ENCODE data around the gene CPA5. TPM values are rescaled to one million over a fixed set of nuclear protein-coding genes. Genes with fewer than 3 reads are reported as not detected.

The CPA5 gene
- total RNA-seq, 1 experiment from 2014 or later: not detected

GRCh38 chr7:130356876-130357611 is 12.4 kb downstream of the CPA5 start:
- peak; percentile 82 for DNase-seq (ENCODE audit: low read depth)

DNA sequence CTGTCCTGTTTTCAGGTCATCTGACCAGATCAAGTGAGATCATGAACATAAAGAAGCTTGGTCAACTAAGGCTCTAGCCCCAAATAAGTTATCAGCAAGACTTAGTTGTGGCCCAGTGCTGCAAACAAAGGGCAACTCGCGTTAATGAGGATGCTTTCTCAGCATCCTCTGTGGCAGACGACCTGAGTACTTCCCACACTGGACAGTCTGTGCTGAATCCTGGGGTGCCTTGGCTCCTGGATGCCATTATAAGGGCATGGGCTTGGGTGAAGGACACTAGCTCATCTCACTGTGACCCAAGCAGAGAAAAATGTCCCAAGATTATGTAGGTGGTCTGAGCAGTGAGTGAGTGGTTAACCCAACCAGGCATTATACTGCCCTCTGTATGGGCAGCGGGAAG is 13.9 kb downstream of the CPA5 start:
- no peak for DNase-seq (ENCODE audit: low read depth)

GRCh38 chr7:130359276-130359857 is 14.8 kb downstream of the CPA5 start:
- no peak for DNase-seq (ENCODE audit: low read depth)

GRCh38 chr7:130360518-130360917 is 15.9 kb downstream of the CPA5 start:
- DNase-seq (ENCODE audit: low read depth): no peak

GRCh38 chr7:130361681-130362080 is 17.1 kb downstream of the CPA5 start:
- DNase-seq (ENCODE audit: low read depth): no peak

DNA sequence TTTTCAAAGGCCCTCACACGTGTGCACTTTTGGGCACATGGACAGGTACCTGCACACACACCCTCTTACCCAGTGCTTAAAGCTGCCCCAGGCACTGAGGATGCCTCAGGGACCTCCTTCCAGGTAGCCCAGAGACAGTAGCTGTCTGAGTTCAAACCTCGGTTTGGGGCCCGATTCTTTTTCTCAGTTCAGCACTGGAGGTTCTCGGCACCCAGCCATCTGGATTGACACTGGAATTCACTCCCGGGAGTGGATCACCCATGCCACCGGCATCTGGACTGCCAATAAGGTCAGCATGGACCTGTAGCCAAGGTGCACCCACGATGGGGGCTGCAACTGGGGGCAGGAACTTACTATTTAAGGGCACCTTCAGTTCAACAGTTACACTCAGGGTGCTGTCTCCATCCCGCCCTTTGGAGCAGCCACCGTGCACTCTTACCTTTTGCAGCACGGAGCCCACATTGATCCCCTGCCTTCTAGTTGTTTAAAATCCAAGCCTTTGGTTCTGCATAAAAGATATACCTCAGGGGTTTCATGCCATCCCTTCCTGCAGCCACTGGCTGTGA is 17.7 kb downstream of the CPA5 start:
- DNase-seq (ENCODE audit: low read depth): no peak

DNA sequence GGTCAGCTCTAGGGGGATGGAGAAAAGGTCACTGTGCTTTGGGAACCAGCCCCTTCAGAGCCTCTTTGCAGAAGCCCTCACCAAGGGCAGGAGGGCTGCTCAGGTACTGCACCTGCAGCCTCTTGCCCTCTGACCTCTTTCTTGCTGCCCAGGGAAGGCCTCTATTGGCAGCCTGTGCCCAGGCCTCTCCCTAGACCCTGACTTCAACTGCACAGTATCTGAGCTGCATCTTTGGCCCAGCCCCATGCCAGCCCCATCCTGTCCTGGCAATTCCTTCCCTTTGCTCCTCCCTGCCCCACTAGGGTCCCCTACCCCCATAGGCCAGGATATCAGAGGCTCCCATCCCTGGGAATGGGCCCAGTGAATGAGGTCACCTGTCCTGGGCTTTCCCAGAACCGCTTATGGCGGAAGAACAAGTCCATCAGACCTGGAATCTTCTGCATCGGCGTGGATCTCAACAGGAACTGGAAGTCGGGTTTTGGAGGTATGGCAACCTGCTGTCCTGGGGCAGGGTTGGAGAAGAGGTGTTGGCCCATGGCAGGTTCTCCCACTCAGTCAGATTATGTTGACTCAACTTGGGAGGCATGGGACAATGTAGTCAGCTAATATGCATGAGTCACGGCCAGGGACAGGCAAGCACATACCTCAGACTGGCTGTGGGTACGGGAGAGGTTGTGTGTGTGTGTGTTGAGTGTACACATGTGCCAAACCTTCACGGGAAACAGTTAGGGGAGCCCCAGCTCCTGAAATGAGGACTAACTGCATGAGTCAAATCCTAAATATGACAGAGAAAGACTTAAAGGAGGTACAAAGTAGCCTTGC is 18.6 kb downstream of the CPA5 start:
- DNase-seq (ENCODE audit: low read depth): peak; percentile 97

DNA sequence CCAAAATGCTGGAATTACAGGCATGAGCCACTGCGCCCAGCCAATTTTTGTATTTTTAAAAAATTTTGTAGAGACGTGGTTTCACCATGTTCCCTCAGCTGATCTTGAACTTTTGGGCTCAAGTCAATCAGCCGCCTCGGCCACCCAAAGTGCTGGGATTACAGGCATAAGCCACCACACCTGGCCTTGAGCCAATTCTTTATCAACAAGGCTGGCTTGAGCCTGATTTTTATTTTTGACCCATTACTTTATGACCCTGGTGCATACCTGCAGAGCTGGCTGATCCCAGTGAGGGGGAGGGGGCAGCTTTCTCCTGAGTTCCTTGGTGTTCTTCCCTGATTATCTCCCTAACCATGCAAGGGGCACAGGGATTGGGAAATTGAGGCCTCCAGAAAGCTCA is 19.8 kb downstream of the CPA5 start:
- no peak for DNase-seq (ENCODE audit: low read depth)

- DNase-seq (ENCODE audit: low read depth): no peak
These were observed 20.5 kb downstream of the CPA5 start for GRCh38 chr7:130365088-130365487.

- DNase-seq (ENCODE audit: low read depth): peak; percentile 58
These were observed 21.2 kb downstream of the CPA5 start for GRCh38 chr7:130365511-130366441.

DNA sequence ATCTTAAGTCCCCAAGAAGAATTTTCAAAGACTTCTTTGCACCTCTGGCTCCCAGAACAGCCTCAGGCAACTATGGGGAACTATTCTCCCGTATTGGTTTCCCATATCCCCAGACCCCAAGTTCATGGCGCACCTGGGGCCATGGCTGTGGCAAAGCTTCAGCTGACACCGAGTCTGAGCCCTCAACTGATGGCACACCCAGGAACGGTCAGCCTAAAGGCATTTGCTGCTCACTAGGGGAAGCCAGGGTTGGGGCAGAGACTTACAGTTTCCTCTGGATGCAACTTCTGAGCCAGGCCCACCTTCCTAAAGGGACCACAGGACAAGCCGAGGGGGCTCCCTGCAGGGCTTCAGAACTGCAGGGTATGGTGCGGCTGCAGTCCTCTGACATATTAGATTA is 21.9 kb downstream of the CPA5 start:
- DNase-seq (ENCODE audit: low read depth): no peak

DNA sequence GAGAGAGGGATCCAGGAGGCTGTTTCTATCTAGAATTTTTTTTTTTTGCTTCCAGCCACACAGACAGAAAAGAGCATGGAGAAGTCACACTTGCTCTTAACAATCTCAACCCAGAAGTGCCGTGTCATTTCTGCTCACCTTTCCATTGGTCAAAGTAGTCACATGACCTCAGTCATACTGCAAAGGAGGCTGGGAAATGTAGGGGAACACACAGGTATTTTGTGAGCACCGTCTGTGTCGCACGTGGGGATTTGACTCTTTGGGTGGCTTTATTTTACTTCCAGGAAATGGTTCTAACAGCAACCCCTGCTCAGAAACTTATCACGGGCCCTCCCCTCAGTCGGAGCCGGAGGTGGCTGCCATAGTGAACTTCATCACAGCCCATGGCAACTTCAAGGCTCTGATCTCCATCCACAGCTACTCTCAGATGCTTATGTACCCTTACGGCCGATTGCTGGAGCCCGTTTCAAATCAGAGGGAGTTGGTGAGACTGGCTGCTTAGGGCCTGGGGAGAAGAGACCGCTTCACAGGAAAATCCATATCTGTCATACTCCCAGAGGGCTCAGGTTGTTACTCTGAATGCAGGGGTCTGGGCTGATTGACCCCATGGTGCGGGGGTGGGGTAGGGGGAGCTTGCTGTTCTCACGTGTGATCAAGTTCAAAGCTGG is 22.6 kb downstream of the CPA5 start:
- DNase-seq (ENCODE audit: low read depth): no peak

DNA sequence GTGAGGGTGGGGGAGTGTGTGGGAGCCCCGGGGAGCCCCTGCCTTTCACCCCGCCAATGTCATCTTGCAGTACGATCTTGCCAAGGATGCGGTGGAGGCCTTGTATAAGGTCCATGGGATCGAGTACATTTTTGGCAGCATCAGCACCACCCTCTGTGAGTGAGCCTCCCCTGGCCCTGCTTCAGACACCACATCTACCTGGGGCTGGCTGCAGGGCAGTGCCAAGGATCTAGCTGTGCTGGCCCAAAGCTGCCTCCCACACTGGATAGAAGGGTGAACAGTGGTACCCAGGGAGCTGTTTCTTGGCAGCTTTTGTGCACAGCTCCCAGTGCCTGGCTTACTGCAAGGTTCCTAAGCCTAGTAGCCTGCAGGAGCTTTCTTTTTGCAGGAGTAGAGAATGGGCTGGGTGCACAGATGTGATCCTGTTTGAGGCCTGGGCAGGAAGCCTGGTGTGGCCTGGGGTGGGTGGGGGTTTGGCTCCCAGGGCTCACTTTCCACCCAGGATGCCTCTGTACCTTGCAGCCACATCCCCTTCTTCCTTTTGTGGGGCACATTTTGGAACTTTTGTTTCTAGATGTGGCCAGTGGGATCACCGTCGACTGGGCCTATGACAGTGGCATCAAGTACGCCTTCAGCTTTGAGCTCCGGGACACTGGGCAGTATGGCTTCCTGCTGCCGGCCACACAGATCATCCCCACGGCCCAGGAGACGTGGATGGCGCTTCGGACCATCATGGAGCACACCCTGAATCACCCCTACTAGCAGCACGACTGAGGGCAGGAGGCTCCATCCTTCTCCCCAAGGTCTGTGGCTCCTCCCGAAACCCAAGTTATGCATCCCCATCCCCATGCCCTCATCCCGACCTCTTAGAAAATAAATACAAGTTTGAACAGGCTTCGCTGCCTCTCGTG is 23.5 kb downstream of the CPA5 start:
- DNase-seq (ENCODE audit: low read depth): no peak

- peak; percentile 49 for DNase-seq (ENCODE audit: low read depth)
These were observed 24.6 kb downstream of the CPA5 start for GRCh38 chr7:130369110-130369711.

GRCh38 chr7:130369831-130370550 is 25.4 kb downstream of the CPA5 start:
- DNase-seq (ENCODE audit: low read depth): no peak

DNA sequence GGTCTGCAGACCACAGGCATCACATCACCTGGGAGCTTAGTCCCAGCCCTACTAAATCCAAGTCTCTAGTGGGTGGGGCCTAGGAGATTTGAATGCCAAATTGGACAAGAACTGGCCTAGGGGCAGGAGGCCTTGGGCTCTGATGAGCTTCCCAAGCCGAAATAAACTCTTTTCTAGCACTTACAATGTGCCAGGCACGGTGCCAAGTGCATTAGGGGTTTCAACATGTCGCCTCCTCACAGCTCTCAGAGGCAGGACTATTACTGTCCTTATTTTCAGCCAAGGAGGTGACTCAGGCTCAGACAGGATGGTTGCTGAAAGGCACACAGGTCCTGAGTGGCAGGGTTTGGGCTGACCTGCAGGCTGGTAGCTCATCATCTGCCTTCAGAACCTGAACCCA is 26.4 kb downstream of the CPA5 start:
- peak; percentile 26 for DNase-seq (ENCODE audit: low read depth)

- DNase-seq (ENCODE audit: low read depth): no peak
These were observed 28.0 kb downstream of the CPA5 start for GRCh38 chr7:130372402-130373165.

All from HT1080 (cell line).